Mucosa of stomach (tissue), 1 donor: ENCODE measurements around the gene PC.

ENCODE experiments used
- H3K27me3 ChIP-seq: one replicate; pipeline ENCODE4 v1.7.0; 2013; ENCODE audit warnings: mild to moderate bottlenecking, low read length; ENCODE audit not compliant: control insufficient read depth, insufficient read depth
- H3K36me3 ChIP-seq: one replicate; pipeline ENCODE4 v1.7.0; 2013; ENCODE audit warnings: low read length; ENCODE audit not compliant: control insufficient read depth, insufficient read depth
- H3K4me1 ChIP-seq: one replicate; pipeline ENCODE4 v1.7.0; 2013; ENCODE audit warnings: mild to moderate bottlenecking, low read length; ENCODE audit not compliant: control insufficient read depth, insufficient read depth
- H3K4me3 ChIP-seq: one replicate; pipeline ENCODE4 v1.7.0; 2013; ENCODE audit warnings: low read length
- H3K9ac ChIP-seq: one replicate; pipeline ENCODE4 v1.7.0; 2013; ENCODE audit warnings: mild to moderate bottlenecking, low read length, moderate library complexity
- H3K9me3 ChIP-seq: one replicate; pipeline ENCODE4 v1.7.0; 2013; ENCODE audit warnings: mild to moderate bottlenecking, low read length, moderate library complexity; ENCODE audit not compliant: control insufficient read depth
- donor health status: Pancreatic carcinoma.

PC gene

DNA sequence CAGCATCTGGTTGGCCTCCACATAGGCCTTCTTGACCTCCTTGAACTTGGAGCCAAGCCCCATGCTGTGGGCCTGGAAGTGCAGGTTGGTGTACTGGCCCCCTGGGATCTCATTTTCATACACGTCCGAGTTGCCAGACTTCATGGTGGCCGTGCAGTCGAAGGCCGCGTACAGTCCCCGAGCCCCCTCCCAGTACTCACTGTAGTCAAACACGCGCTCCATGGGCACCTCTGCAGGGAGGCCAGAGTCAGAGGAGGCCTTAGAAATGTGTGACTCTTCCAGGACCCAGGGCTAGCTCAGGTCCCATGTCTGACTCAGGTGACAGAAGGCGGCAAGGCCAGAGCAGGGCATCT, 108.0 kb downstream of the PC start:
- Histone ChIP-seq H3K36me3 (peaks cover 6% of the 10 kb centered on the region), H3K9ac (no peak overlapping the region), H3K27me3 (no peaks in the 10 kb centered on the region), H3K4me1 (no peaks in the 10 kb centered on the region), H3K4me3 (no peak overlapping the region), H3K9me3 (no peaks in the 10 kb centered on the region)

DNA sequence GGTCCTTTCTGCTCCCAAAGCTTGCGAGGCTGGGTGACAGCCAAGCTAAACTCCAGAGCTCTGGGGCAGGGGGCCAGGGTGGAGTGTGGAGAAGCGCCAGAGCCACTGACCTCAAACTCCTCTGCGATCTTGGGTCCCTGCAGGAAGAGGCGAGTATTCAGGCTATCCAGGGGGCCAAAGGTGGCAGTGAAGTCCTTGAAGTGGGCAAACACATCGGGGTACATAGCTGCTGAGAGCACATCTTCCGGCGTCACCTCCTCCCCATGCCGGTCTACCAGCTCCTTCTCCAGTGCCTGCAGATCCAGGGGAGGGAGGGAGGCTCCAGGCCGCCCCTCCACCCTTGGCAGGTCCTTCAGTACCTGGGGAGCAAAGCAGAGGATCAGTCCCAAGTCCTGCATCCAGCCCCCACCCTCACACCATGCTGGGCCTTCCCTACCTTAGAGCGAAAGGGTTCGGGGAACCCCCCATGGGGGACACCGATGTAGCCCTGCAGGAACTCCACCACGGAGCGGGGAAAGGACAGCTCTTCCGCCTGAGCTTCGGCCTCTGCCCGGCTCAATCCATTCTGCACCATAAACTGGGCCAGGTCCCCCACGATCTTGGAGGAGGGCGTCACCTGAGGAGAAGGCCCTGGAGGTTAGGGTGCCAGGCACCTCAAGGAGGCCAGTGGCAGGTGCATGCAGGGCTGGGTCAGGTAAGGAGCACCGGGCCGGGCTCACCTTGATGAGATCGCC, 108.5 kb downstream of the PC start:
- H3K4me1 ChIP-seq = peaks cover 1% of the 10 kb centered on the region

GRCh38 chr11:66848671-66849500, 109.3 kb downstream of the PC start:
- Histone ChIP-seq H3K4me1 (peaks cover 9% of the 10 kb centered on the region), H3K9ac (no peak overlapping the region), H3K9me3 (no peaks in the 10 kb centered on the region), H3K36me3 (peaks cover 6% of the 10 kb centered on the region), H3K27me3 (no peaks in the 10 kb centered on the region), H3K4me3 (no peak overlapping the region)

More for the DNA sequence above, 108.5 kb downstream of the PC start:
- no peaks in the 10 kb centered on the region for H3K27me3 ChIP-seq
- H3K4me3 ChIP-seq = no peak overlapping the region
- peaks cover 6% of the 10 kb centered on the region for H3K36me3 ChIP-seq
- no peaks in the 10 kb centered on the region for H3K9me3 ChIP-seq
- no peak overlapping the region for H3K9ac ChIP-seq

DNA sequence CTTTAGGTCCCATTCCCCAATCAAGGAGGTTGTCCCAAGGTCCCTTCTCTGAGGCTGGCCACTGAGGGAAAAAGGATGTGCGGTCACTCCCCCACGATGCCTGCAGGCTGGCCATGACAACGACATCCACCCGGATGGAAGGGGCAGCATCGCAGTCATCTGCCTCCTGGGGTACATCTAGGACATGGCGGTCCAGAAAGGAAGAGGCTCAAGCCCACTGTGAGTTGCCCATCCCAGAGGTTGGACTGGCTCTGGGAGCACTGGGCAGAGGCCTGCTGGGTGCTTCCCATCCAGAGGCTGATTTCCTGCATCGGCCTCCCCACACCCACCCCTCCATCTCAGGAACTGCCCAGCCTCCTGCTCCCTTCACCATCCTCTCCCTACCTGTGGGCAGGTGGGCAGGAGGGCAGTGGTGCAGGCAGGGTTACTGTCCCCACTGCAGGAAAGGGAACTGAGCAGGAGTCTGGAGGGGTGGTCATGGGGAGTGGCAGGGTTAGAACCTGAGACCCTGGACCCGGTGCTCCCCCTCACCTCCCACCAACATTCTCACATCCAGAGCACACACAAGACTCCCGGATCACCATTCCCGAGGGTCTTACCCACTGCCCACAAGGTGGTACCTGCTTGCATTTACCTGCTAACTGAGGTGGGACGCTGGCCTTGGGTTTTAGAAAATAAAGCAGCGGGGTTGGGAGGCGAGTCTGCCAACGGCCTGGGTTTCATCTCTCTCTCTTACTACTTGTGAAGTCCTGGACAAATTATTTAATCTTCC, 110.5 kb downstream of the PC start:
- H3K9ac ChIP-seq = no peak overlapping the region
- no peaks in the 10 kb centered on the region for H3K27me3 ChIP-seq
- no peak overlapping the region for H3K4me3 ChIP-seq
- H3K36me3 ChIP-seq = peaks cover 6% of the 10 kb centered on the region
- no peaks in the 10 kb centered on the region for H3K9me3 ChIP-seq
- peaks cover 11% of the 10 kb centered on the region for H3K4me1 ChIP-seq

DNA sequence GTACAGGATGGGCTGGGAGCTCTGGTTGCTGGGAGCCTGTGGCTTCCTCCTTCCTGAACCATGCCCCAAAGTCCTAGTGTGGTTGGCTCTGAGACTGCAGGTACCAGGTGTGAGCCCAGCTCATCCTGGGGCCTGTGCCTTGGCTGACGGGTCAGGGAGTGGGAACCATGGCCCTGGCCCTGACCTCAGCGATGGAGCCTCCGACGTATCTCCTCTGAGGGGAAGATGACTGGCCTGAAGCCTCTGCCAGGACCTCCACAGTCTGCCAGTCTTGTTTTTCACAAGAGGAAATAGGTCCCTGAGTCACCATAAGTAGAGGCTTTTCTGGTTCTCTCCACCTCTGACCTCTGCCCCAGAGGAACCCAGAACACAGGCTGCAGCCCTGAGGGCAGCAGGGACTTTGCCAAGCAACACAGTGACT, 111.5 kb downstream of the PC start:
- no peak overlapping the region for H3K9ac ChIP-seq
- peaks cover 20% of the 10 kb centered on the region for H3K4me1 ChIP-seq
- no peak overlapping the region for H3K4me3 ChIP-seq
- no peaks in the 10 kb centered on the region for H3K9me3 ChIP-seq
- H3K36me3 ChIP-seq = peaks cover 6% of the 10 kb centered on the region
- H3K27me3 ChIP-seq = no peaks in the 10 kb centered on the region

DNA sequence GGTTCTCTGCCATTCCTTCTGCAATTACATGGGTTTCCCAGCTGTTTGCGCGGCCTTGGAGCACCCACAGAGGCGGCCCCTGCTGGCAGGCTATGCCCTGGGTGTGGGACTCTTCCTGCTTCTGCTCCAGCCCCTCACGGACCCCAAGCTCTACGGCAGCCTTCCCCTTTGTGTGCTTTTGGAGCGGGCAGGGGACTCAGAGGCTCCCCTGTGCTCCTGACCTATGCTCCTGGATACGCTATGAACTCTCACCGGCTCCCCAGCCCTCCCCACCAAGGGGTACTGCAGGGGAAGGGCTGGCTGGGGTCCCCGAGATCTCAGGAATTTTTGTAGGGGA, 112.3 kb downstream of the PC start:
- no peak overlapping the region for H3K4me3 ChIP-seq
- peaks cover 24% of the 10 kb centered on the region for H3K4me1 ChIP-seq
- H3K36me3 ChIP-seq = peaks cover 6% of the 10 kb centered on the region
- H3K9me3 ChIP-seq = no peaks in the 10 kb centered on the region
- no peak overlapping the region for H3K9ac ChIP-seq
- H3K27me3 ChIP-seq = no peaks in the 10 kb centered on the region

DNA sequence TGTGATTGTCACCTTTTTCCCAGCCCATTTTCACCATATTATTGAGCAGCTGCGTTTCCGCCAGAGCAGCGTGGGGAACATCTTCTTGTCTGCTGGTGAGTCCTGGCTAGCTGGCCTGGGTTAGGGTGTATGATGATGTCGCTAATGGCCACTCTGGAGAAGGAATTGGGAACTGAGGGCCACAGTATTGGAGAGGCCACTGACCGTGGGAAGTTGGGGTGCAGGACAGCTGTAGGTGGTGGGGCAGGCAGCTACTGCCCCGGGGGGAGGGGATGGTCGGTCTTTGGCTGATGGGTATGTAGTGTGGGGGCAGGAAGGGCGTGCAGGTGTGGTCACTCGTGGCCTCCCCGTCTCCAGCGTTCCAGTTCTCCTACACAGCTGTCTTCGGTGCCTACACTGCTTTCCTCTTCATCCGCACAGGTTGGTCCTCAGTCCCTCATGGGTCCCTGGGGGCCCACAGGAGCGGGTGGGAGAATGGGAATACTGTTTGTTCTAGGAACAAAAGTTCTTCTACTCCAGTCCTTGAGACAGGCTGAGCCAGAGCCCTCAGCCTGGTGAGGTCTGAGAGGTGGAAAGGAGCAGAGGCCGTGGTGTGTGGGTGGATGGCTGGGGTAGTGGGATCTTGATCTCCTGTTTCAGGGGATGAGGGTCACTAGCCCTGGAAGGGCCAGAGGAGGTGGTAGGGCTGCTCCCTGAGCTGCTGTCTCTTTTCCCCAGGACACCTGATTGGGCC, 112.9 kb downstream of the PC start:
- peaks cover 6% of the 10 kb centered on the region for H3K36me3 ChIP-seq
- H3K9ac ChIP-seq = no peak overlapping the region
- peaks cover 24% of the 10 kb centered on the region for H3K4me1 ChIP-seq
- H3K4me3 ChIP-seq = no peak overlapping the region
- no peaks in the 10 kb centered on the region for H3K9me3 ChIP-seq
- H3K27me3 ChIP-seq = no peaks in the 10 kb centered on the region

GRCh38 chr11:66844496-66845142, 113.6 kb downstream of the PC start:
- Histone ChIP-seq H3K9ac (no peak overlapping the region), H3K4me1 (peaks cover 24% of the 10 kb centered on the region), H3K27me3 (no peaks in the 10 kb centered on the region), H3K9me3 (no peaks in the 10 kb centered on the region), H3K4me3 (no peak overlapping the region), H3K36me3 (peaks cover 6% of the 10 kb centered on the region)

DNA sequence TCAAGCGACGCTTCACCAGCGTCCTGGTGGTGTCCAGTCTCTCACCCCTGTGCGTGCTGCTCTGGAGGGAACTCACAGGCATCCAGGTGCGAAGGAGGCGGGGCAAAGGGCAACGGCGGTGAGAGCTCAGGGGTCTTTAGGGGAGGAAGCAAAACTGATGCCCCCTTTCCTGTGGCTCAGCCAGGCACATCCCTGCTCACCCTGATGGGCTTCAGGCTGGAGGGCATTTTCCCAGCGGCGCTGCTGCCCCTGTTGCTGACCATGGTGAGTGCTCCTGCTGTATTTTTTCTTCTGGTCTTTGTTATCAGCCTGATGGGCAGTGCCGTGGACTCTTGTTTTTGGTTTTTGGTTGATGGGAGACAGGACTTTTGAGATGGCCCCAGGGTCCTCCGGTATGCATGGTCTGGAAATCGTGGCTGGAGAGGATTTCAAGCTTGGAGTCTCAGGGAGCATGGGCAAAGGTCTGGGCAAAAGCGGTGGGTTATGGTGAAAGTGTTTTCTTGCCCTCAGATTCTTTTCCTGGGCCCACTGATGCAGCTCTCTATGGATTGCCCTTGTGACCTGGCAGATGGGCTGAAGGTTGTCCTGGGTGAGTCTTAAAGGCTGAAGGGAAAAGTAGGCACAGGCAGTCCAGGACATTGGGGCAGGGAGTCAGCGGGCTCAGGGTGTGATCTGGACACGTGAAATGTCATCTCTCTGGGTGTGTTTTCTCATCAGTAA, 114.2 kb downstream of the PC start:
- Histone ChIP-seq H3K36me3 (peaks cover 6% of the 10 kb centered on the region), H3K9me3 (no peaks in the 10 kb centered on the region)

GRCh38 chr11:66842896-66843775, 115.0 kb downstream of the PC start, which contains the start of gene RCE1:
Gene RCE1, plus strand, starts transcription at chr11:66843441. Its CDS starts 15 bp downstream, at chr11:66843456.
- H3K4me3 ChIP-seq = peak within 1 kb of the TSS; percentile 80
- peak within 1 kb of the TSS; percentile 95 for H3K9ac ChIP-seq
- H3K9me3 ChIP-seq = no peaks in the 10 kb centered on the region
- peaks cover 24% of the 10 kb centered on the region for H3K4me1 ChIP-seq
- no peaks in the 10 kb centered on the region for H3K27me3 ChIP-seq
- peaks cover 6% of the 10 kb centered on the region for H3K36me3 ChIP-seq

More for the DNA sequence above, 114.2 kb downstream of the PC start:
- H3K4me1 ChIP-seq = peaks cover 24% of the 10 kb centered on the region
- no peaks in the 10 kb centered on the region for H3K27me3 ChIP-seq
- peak overlapping the region; percentile 95 for H3K9ac ChIP-seq
- H3K4me3 ChIP-seq = peak overlapping the region; percentile 80
